ENCODE data around the gene BBX.

The BBX gene

DNA sequence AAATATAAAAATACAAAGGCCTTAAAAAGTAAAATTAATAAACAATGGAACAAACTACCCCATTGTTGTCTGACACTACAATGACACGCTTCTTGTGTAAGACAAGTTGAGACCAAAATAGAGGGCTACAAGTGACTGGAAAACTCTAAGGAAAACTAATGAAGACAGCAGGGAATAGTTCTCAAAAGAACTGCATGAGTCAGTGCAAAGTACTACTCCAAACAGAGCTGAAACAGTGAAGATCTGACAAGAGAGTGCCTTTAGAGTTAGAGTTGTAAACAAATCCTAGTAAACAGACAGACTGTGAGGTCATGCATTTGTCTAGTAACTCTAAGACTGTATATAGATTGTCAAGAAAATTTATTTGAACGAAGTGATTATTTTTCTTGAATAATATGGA lies 233.9 kb downstream of the BBX start:
- ATAC-seq: no peak

DNA sequence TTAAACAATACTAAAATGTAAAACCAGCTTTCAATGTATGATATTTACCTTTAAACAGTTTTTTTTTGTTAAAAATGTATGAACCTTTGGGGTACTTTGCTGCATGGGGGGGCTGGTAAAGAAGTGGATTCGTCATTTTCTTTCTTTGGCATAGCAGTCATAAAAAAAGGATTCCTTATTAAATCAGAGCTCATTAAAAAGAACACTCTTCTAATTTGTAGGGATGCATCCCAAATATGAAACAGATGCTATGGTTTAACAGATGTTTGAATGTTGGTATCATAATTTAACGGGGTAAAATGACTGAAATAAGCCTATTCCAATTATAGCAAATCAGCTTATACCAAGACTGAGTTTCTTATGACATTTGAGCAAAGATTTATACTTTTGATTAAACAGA lies 234.4 kb downstream of the BBX start:
- no peak for ATAC-seq

DNA sequence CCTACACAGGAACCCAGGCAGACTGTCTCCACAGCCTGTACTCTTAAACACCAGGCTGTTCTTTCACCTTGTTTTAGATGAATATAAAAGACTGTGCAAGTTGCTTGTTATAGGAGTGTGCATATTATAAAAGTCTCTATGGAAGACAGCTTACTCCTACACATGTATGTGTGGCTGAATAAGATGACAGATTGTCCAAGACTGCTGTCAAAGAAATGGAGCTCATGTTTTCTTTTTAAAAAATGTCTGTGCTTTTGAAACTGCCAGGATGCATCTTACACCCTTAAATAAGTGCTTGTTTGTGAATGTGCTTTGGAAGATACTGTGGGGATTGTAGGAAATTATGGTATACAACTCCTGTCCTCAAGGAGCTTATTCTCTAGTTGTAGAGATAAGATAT lies 237.4 kb downstream of the BBX start:
- no peak for ATAC-seq

DNA sequence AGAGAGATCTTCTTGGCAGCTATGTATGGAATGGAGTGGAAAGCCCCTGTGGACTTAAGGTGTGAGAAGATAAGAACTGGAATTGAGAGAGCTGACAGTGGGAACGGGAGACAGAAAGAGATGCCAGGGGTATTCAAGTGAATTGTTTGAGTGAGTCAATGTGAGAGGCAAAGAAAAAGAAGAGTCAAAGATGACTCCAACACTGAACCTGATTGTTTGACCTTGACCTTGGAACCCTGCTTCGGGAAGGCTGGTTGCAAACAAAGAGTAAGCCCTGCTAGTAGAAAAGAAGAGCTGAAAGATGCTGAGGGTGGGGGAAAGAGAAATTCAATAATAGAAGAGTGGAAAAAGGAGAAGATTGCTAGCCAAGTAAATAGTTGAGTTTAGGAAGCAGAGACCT lies 238.6 kb downstream of the BBX start:
- no peak for ATAC-seq

DNA sequence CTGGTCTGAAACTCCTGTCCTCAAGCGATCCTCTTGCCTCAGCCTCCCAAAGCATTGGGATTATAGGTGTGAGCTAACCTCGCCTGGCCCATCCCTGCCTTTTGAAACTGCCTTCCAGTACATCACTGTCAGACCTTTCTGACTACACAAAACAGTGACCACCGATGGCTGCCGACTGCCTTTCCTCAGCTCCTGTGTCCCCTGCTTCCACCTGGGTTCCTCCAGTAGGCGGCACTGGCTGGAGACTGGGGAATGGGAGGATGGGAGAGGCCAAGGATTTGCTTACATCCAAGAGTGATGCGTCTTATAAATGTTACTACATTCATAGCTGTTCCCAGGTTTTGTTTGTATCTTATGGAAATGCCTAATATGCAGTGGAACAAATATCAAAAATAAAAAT lies 242.8 kb downstream of the BBX start:
- ATAC-seq: no peak

DNA sequence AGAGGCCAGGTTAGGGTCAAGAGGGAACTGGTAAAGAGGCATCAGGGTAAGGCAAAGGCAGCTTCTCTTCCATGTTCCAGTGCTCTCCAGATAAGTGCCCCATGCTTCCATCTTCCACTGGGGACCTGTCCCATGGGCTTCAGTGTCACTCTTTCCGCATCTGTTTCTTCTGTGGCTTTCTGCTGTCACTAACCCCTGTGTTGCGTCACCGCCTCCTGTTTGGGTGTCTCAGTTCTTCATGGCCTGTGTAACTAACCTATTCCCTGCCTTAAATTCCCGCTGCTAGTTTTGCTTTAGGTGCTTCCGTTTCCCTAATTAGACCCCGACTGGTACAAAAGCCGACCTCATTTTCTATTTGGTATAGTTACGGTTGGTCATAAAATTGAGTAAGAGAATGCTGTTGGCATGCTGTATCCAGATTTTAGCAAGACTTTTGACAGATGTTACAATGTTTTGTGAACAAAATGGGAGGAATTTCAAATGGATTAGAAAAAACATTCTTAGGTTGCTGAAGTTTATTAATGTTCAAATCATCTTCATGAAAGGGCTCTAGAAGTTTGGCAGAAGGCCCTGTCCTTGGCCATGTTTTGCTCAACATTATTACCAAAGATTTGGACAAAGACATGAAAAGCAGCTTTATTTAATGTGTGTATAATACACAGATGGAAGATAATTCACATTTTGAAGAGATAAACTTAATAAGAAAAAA lies 245.3 kb downstream of the BBX start:
- ATAC-seq: no peak

DNA sequence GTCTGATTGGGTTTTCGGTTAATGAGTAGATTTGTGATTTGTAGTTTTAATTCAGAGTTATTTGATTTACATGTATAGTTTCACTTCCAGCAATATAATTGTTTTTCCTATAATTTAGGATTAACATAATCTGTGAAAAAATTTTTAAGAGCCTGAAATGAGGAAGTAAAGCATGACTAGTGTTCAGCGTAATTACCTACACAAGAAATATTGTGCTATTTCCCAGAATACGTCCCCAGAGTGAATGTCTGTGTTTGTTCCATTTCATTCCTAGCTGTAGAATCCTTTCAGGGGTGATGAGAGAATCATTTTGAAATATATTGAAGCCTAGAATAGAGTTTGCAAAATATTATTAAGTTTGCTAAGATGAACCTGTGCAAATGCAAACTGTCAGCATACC lies 247.1 kb downstream of the BBX start:
- ATAC-seq: no peak

DNA sequence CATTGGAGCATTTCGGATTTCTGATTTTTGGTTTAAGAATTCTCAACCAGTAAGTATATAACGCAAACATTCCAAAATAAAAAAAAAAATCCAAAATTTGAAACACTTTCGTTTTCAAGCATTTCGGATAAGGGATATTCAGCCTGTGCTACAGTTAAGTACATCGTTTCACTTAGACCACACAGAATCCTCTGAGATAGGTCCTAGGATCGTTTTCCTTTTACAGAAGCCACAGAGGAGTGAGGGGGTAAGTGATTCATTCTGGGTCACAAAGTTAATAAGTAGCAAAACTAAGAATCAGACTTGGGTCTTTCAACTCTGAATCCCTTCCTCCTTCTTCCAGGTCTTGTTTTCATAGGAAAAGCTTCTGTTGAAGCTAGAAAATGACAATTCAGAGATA lies 249.3 kb downstream of the BBX start:
- no peak for ATAC-seq

DNA sequence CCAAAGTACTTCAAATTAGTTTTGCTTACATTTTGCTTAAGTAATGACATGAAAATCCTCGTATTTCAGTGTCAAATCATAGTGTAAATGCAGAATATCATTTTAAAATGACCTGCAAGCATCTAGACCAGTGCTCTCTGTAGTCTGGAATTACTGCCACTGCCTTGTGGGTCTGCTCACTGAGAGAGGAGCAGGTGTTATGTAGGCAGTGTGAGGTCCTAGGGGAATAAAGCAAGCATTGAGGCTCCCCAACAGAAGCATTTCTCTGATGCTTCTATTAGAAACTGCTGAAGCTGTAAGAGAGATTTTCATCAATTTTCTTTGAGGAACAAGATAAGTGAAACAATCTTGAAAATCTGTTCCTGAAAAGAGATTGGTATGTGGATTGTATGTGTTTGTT lies 253.2 kb downstream of the BBX start:
- no peak for ATAC-seq

DNA sequence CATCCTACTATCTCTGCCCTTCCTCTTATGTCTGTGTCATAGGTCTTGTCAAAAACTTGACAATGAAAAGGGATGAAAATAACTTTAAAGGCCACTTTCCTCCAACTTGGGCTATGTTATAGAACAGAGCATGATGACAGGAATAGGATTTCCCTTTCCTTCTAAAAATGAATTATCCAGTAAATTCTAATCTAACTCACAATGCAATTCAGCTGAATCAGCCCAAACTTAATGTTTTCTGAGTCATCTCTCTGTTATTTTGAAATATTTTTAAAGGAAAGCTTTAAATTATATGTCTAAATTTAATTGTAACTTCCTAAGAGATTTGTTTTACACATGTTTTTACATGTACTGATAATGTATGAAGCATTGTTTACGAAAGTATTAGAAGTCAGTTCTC lies 258.5 kb downstream of the BBX start:
- no peak for ATAC-seq

DNA sequence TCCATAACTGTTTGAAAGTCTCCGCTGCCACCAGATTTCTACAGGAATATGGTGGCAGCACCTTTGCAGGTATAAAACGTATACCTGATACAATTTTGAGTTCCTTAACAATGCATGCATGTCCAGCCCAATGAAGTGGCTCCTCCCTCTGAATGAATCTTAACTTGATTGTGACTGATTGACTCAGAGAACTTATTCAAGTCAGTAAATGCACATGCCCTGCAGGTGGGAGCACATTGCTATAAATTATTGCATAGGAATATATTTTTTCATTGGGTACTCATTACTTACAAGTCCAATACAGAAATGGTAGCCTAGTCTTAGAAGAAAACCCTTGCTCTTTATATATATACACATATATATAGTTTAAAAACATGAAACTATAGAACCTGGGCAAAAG lies 259.3 kb downstream of the BBX start:
- ATAC-seq: no peak

DNA sequence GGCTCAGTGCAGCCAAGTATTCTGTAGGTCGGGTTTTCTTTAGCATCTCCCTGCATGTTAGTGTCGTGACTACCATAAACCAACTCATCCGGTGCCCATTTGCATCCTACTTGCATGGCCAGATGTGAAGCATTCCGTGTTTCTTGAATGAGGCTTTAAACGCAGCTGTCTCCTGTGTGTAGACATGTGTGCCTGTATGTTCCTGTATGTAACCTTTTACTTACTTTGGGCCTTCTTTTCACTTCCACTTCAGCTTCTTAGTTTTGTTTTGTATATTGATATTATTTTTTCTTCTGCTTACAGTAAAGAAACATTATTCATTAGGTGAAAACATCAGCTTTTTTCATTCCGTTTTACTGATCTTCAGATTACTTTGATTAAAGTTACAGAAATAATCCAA lies 267.9 kb downstream of the BBX start:
- no peak for ATAC-seq

DNA sequence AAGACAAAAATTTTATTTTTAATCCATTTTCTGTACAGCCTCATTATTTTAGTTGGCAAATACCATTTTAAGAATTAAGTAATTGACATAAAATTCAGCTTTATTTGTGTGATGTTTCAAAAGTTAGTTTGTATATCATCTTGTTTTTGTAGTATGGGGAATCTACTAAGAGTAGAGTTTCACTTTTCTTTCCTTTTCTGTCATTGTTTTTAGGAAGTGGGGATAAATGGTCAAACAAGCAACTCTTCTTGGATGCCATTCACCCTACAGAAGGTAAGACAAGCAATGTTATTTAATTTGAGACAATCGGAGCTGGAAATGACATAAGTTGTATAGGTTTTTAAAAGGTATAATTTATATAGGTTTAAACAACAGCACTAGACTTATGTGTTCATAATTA lies 268.3 kb downstream of the BBX start:
- ATAC-seq: no peak

DNA sequence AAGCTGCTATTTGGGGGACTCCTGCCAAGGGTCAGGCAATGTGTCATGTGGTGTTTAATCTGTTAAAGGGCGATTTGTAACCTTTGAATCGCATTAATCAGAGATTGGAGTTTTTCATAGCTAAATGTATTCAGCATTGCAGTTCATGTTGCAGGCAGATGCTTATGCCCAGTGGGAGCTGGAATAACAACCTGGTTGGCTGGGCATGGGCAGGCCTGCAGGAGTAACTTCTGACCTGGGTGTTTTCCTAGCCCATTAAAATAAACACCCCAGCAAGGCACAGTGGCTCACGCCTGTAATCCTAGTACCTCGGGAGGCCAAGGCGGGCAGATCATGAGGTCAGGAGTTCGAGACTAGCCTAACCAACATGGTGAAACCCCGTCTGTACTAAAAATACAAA lies 268.7 kb downstream of the BBX start:
- no peak for ATAC-seq

DNA sequence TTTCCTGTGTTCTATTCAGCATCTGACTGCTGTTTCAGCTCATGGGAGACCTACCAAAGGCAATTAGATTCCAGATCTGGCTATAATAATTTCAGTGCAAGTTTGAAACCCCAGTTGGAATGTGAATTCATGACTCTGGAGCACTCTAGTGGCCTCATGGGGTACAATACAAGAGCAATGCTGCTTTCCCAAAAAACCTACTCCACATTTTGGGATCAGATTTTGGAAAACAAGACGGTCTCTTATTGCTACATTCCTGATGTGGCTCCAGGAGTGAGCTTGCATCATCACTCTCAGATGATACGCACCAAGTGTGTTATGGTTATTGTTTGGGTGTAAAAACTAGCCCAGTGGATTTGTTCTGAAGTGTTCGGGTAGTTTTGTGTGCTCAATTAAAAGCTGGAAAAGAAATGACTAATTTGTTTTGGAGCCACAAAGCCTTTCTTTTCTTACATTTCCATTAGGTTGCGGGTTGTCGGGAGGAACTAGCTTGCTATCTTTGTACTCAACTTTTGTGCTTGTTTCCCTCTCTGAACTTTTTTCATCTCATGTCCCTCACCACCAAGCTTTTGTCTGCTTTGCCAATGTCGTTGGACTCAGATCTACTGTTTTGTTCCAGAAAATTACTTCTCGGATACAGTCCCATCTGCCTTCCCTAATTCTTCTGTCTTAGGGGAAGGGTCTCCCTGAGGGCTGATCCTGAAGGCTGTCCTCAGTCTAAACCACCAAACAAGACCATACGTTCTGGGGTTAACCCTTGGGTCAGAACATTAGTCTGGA lies 272.1 kb downstream of the BBX start:
- no peak for ATAC-seq

DNA sequence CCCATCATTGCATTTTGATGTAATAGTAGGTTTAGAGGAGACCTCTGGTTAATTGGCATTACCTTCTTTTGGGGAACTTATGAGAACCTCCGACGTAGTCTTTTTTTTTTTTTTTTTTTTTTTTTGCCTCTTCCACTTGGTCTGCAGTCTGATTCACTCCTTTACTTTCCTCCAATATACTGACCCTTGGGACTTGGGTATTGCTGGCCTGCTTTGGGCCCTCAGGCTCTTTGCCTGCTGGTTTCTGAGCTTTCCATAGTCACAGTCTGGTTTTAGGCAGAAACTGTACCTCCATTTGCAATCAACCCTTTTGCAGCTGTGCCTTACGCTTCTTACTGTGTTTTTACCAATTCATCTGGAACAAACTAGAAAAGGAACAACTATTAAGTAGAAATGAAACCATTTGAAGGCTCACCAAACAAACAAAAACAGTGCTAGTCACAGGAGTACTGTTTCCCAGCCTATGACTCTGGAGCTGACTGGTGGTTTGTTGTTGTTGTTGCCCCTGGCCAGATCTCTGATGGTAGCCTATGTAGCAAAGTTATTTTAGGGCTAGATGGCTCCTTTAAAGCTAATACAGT lies 272.8 kb downstream of the BBX start:
- no peak for ATAC-seq

DNA sequence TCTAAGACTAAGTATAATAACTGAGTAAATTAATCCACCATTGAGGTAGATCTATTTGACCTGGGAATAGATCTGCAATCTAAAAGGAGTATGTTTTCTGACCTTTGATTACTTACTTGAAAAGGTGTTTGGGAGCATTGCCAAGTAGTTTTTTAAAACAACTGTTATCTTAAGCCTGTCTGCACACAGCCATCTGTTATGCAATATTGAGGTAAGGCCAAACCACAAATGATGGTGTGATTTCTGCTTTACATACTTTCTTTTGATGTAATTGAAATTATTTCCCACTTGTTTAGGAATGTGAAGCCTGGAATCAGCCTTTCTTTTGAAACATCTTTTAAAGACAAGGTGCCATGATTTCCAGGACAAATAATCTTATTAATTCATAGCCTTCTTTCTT lies 274.0 kb downstream of the BBX start:
- ATAC-seq: no peak

DNA sequence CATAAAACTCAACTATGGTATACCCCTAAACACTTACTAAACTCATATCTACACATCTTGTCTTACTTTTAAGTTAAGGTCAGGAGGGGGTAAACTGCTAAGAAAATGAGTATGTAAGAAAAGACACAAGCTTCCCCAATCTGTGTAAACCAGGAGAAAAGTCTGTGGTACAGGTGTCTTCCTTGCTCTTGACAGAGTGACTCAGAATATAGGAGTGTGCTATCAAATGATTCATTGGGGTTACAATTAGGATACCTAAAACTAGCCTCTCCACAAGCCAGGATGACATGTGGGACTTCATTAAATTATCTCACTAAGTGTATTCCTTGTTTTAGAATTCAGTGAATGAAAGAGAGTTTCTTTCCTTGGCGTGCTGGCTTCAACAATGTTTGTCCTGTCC lies 274.8 kb downstream of the BBX start:
- ATAC-seq: no peak

DNA sequence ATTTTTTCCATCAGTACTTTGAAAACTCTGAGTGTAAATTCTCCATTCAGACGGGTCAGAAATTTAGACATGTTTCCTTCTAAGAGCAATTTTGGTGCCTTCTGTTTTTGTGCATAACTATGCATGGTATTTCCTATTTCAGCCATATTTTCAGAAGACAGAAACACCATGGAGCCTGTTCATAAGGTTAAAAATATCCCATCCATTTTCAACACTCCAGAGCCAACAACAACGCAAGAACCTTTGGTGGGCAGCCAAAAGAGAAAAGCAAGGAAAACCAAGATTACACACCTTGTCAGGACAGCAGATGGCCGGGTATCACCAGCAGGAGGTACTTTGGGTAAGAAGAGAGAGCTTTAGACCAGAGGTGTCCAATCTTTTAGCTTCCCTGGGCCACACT lies 275.6 kb downstream of the BBX start:
- ATAC-seq: no peak

DNA sequence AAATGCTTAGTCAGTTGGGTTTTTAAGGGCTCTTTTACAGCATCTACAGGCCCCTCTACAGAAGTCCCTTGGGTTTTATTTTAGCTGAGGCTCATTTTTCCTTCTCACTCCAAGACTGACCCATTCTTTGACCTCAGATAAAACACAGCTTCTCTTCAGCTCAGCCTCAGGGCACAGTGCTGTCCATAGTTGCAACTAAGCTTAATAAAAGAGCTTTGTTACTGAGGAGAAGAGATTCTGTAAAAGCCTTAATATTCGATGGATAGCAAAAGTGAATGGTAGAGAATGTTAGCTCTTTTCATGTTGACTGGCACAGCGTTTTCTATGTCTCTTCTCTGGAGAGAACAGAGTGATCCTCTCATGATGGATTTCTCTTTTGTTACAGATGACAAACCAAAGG lies 277.9 kb downstream of the BBX start:
- no peak for ATAC-seq

DNA sequence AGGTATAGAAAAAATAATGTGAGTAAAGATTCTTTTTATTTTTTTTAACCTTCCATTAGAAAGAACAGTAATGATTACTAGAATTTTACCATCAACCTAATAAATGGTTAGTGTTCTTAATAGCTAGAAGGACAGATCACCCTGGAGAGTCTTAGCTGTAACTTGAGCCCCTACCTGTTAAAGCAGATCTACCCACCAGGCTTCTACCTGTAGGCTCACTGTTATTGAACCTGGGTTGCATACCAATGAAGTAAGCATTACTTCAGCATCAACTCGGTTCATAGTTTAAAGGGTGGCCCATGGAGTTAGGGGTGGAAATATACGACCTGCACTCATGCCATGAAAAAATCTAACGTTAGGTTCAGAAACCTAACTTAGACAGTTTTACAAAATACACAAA lies 280.4 kb downstream of the BBX start:
- ATAC-seq: no peak

DNA sequence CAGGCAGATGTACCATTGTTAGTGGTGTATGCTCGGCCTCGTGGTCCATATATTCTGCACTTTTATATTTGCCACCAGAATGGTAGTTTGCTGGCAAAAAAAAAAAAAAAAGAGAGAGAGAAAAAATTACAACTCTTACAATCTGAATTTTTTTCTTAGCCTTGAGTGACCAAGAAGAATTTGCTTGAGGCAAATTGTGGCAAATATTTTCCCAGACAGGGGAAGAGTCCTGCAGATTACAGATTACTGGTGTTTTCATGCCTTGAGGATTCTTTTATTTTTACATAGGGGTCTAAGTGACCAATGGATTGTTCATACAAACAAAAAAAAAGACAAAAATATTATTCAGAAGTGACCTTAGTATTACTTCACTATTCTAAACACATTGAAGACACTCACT lies 283.3 kb downstream of the BBX start:
- no peak for ATAC-seq

DNA sequence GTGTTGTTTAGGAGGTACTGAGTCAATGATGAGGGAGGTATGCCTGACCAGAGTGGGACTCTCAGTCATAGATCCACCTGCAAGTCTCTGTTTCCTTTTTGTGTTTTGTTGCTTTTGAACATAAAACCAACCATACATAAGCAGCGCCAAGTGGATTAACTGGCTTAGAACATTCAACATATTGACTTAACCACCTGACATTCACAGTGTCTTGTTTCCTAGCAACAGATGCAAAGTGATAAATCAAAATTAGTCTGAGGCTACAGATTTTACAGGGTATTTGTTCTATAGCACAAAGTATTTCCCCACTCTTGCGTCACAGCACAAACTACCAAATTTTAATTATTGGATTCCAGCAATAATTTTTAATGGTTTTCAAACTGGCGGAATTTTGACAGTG lies 283.8 kb downstream of the BBX start:
- ATAC-seq: no peak
